ENCODE data around the gene KATNIP. TPM values are rescaled to one million over a fixed set of nuclear protein-coding genes. Genes with fewer than 3 reads are reported as not detected.

KATNIP gene
- polyA plus RNA-seq, 1 donor: 14.7 TPM

DNA sequence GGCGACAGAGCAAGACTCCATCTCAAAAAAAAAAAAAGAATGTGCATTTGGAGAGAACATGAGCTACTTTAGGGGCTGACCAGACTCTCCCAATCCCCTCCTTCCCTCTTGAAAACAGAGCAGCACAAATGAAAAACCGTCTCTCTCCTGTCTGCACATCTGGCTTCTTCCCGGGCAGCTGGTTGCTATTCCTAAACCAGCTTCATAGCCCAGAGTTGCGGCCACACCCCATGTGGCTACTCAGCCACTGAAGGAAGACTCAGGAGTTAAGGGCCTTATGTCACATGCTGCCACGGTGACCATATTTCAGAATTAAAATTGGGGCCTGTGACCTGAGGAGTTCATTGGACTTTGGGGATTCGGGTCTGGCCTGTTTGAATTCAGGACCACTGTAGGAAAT is 48.3 kb downstream of the KATNIP start:
- Histone ChIP-seq H3K27me3 (ENCODE audit: control insufficient read depth, insufficient read depth, low read length) (no peaks in the 10 kb centered on the region), H3K36me3 (ENCODE audit: control insufficient read depth, insufficient read depth, low read length) (no peaks in the 10 kb centered on the region), H3K4me3 (ENCODE audit: low read length) (no peak overlapping the region), H3K9me3 (ENCODE audit: control insufficient read depth, low read depth, low read length) (no peaks in the 10 kb centered on the region), H3K27ac (ENCODE audit: low read length) (no peak overlapping the region), H3K4me1 (ENCODE audit: control insufficient read depth, insufficient read depth, low read length) (no peaks in the 10 kb centered on the region)
- WGBS (ENCODE audit: insufficient coverage, low lambda C conversion rate): no CpG with 5 or more reads among the region's 6 CpGs
- DNase-seq: no peak

DNA sequence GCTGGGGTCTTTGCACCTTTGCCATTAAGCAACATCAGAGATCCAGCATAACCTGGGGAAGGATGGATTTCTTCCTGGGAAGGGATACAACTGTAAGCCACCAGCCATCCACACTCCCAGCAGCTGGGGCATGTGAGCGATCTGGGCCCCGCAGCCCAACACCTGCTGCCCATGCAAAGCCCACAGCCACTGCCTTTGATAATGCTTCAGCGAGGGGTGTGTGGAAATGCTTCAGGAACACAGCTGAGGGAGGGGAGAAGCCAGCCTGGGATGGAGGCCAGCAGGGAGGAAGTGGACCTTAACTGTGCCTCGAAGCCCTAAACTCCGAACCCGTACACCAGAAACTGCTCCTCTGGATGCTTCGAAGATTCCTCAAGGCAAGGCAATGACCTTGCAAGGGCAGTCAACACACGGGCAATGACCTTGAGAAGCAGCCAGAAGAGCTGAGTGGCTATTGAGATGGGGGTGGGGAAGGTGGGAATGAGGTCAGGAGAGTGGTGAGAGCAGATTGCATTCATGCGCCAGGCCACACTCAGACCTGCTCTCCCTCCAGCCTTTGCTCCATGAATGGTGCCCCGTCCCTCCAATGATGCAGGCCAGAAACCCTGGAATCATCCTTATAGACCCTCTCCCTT is 49.1 kb downstream of the KATNIP start:
- H3K4me3 ChIP-seq (ENCODE audit: low read length): no peak overlapping the region
- H3K9me3 ChIP-seq (ENCODE audit: control insufficient read depth, low read depth, low read length): no peaks in the 10 kb centered on the region
- no peaks in the 10 kb centered on the region for H3K27me3 ChIP-seq (ENCODE audit: control insufficient read depth, insufficient read depth, low read length)
- no peaks in the 10 kb centered on the region for H3K36me3 ChIP-seq (ENCODE audit: control insufficient read depth, insufficient read depth, low read length)
- WGBS (ENCODE audit: insufficient coverage, low lambda C conversion rate): no CpG with 5 or more reads among the region's 10 CpGs
- no peaks in the 10 kb centered on the region for H3K4me1 ChIP-seq (ENCODE audit: control insufficient read depth, insufficient read depth, low read length)
- no peak overlapping the region for H3K27ac ChIP-seq (ENCODE audit: low read length)
- no peak for DNase-seq

DNA sequence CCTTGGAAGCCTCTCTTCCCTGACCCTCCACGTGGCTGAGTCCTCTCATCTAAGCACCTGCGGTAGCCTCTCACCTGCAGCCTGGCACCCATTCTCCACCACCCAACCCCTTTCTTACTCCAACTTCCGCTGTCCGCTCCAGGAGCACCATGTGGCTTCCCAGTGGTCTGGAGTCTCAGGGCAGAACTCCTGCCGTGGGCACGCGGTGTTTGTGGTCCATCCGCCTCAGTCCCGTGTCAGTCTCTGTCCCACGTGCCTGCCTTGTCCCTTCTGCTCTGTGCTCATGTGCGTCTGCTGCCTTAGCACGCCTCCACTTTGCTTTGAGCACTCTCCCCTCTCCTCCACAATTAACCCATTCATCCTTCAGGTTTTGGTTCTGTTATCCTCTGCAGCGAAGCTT is 49.7 kb downstream of the KATNIP start:
- no CpG with 5 or more reads among the region's 13 CpGs for WGBS (ENCODE audit: insufficient coverage, low lambda C conversion rate)
- Histone ChIP-seq H3K27me3 (ENCODE audit: control insufficient read depth, insufficient read depth, low read length) (no peaks in the 10 kb centered on the region), H3K4me3 (ENCODE audit: low read length) (no peak overlapping the region), H3K4me1 (ENCODE audit: control insufficient read depth, insufficient read depth, low read length) (no peaks in the 10 kb centered on the region), H3K27ac (ENCODE audit: low read length) (no peak overlapping the region), H3K9me3 (ENCODE audit: control insufficient read depth, low read depth, low read length) (no peaks in the 10 kb centered on the region), H3K36me3 (ENCODE audit: control insufficient read depth, insufficient read depth, low read length) (no peaks in the 10 kb centered on the region)
- no peak for DNase-seq

Other genes with a start within 250 kb of the KATNIP start
- gene IL4R, start 236.2 kb upstream of the KATNIP start, polyA plus RNA-seq: 50.6 TPM
- gene IL21R, start 148.0 kb upstream of the KATNIP start, polyA plus RNA-seq: 0.39 TPM
- 41.4 TPM for gene GTF3C1, start 231 bp upstream of the KATNIP start, polyA plus RNA-seq